Body of pancreas (tissue), 4 donors: ENCODE data around the gene DLGAP1.

Source experiments
- CTCF ChIP-seq, 7 experiments: fragments of 450-650 bp in 4 of 7; fragments of 200-600 bp in 3 of 7; sonication (generic) in 3 of 7; IDR thresholded peaks; one replicate each; pipeline ENCODE4 v1.5.1; 2016 to 2019; ENCODE audit warnings: antibody characterized with exemption in 7 of 7
- POLR2A ChIP-seq, 3 donors: fragments of 450-650 bp; IDR thresholded peaks; one replicate each; pipeline ENCODE4 v1.6.1; 2016; ENCODE audit warnings: antibody characterized with exemption in 3 of 3, mild to moderate bottlenecking in 2 of 3

DNA sequence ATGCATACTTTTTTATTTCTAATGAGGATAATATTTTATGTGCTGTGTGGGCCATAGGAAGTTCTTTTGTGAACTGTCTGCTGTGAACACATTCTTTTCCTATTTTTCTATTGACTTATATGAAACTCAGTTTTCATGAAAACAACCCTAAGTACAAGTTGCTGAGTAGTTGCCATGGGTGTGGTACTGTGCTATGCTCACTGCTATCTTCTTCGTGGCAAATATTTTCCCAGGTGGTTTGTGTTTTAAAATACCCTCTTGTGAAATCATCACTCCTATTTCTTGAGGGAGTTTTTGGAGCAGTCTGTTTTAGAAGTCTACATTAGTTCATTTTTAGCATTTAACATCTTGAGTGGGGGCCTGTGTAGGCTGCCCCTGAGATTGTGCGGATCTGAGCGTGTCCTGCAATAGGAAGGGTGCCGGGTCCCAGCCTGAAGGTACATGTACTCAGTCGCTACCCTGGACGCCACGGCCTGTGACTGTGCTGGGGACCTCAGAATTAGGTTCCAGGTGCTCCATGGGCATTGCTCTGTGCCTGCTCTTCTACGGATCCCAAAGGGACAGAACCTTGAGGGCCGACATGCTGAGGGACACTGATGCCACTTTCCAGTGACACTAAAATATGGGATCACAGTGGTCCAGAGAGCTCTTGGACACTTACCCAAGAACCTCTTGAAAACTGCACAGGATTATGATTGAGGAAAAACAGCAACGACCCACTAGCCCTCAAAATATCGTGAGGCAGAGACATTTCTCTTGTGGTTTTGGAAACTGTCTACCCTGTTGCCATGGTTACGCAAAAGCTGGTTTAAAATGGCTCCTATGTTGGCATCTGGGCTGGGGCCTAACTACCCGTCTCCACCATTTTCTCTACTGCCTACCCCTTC is 524.7 kb downstream of the DLGAP1 start:
- TF ChIP-seq CTCF (IDR thresholded peaks at IDR 0.05) = no peak
- TF ChIP-seq POLR2A (IDR thresholded peaks at IDR 0.05) = no peak
